NOMO-1 (cell line): ENCODE measurements around the gene AZIN2.
A peak's percentile ranks its signal among the peaks of the same experiment; 100 is the strongest.
"Not testable (repeated sequence)": the region's sequence is repeated elsewhere in the genome, so short reads cannot be mapped to it uniquely, and the experiment has no call there.

Experiments
- DNase-seq, 2 experiments: peaks; one replicate each; lab custom pipeline; 2025; ENCODE audit not compliant: unreplicated experiment in 2 of 2; lab: John Stamatoyannopoulos, UW

Gene AZIN2

GRCh38 chr1:33124647-33125046 lies 43.7 kb downstream of the AZIN2 start:
- DNase-seq = not testable (repeated sequence)

- no peak for DNase-seq
These were observed 45.6 kb downstream of the AZIN2 start for GRCh38 chr1:33126411-33127000.

GRCh38 chr1:33127001-33127823 lies 46.3 kb downstream of the AZIN2 start:
- DNase-seq = peak; percentile 99

- no peak for DNase-seq
These were observed 47.8 kb downstream of the AZIN2 start for GRCh38 chr1:33128781-33129180.

GRCh38 chr1:33130297-33130696 lies 49.3 kb downstream of the AZIN2 start:
- DNase-seq = no peak

GRCh38 chr1:33131191-33131590 lies 50.2 kb downstream of the AZIN2 start:
- no peak for DNase-seq

- no peak for DNase-seq
These were observed 51.6 kb downstream of the AZIN2 start for GRCh38 chr1:33132549-33132948.

GRCh38 chr1:33133478-33134105 lies 52.6 kb downstream of the AZIN2 start:
- no peak for DNase-seq

GRCh38 chr1:33136041-33136440 lies 55.1 kb downstream of the AZIN2 start:
- not testable (repeated sequence) for DNase-seq

GRCh38 chr1:33137800-33138199 lies 56.8 kb downstream of the AZIN2 start:
- no peak for DNase-seq

- DNase-seq = no peak
These were observed 59.5 kb downstream of the AZIN2 start for GRCh38 chr1:33140153-33141149.

GRCh38 chr1:33141216-33141615 lies 60.3 kb downstream of the AZIN2 start:
- DNase-seq = no peak

GRCh38 chr1:33141781-33142180 lies 60.8 kb downstream of the AZIN2 start:
- DNase-seq = no peak

- no peak for DNase-seq
These were observed 61.6 kb downstream of the AZIN2 start for GRCh38 chr1:33142483-33143064.

GRCh38 chr1:33143176-33143575 lies 62.2 kb downstream of the AZIN2 start:
- DNase-seq = no peak

- no peak for DNase-seq
These were observed 62.7 kb downstream of the AZIN2 start for GRCh38 chr1:33143698-33144097.

GRCh38 chr1:33146003-33146402 lies 65.0 kb downstream of the AZIN2 start:
- no peak for DNase-seq

GRCh38 chr1:33147275-33147996 lies 66.5 kb downstream of the AZIN2 start:
- no peak for DNase-seq

- no peak for DNase-seq
These were observed 67.0 kb downstream of the AZIN2 start for GRCh38 chr1:33147997-33148314.

- no peak for DNase-seq
These were observed 67.7 kb downstream of the AZIN2 start for GRCh38 chr1:33148615-33149014.
